Esophagus mucosa (tissue), 1 donor: Measurements from ENCODE around the gene LCE3A. TPM values are rescaled to one million over a fixed set of nuclear protein-coding genes. Genes with fewer than 3 reads are reported as not detected.
"Not testable (repeated sequence)": the region's sequence is repeated elsewhere in the genome, so short reads cannot be mapped to it uniquely, and the experiment has no call there.

ENCODE experiments used
- ATAC-seq: fragments of 200-7000 bp; cut with Tn5 transposase; one replicate; pipeline ENCODE4 v1.9.1; 2020
- total RNA-seq: library from RNA; stranded (reverse); gene quantifications from one replicate; pipeline ENCODE4 v1.2.4, GENCODE V29; 2023
- donor health status: DM: yes; HTN: yes; CAD: no.

LCE3A gene
- total RNA-seq = not detected

GRCh38 chr1:152622803-152623202 lies at the start of gene LCE3A:
LCE3A (minus strand) TSS chr1:152623103; CDS start chr1:152623103, 0 bp downstream.
- ATAC-seq = no peak

DNA sequence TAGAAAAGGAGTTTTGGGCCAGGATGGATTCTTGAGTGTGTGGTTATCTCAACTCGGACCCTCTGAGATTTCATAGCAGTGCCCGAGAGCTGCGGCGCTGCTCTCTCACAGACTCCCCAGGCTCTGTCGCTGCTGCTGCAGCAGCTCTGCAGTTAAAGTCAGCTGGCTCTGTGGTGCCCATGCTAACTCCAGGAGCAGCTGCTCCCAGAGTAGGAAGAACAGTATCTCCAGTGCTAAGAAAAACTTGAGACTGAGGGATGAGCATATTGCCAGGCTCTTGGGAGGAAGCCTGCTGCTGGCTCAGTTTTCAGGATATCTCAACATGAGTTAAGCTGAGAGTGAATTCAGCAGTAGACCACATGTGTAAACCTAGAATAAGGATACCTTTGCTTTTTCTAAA lies 44.7 kb upstream of the LCE3A start:
- ATAC-seq = no peak

GRCh38 chr1:152666171-152666570 lies 43.3 kb upstream of the LCE3A start:
- ATAC-seq = not testable (repeated sequence)

DNA sequence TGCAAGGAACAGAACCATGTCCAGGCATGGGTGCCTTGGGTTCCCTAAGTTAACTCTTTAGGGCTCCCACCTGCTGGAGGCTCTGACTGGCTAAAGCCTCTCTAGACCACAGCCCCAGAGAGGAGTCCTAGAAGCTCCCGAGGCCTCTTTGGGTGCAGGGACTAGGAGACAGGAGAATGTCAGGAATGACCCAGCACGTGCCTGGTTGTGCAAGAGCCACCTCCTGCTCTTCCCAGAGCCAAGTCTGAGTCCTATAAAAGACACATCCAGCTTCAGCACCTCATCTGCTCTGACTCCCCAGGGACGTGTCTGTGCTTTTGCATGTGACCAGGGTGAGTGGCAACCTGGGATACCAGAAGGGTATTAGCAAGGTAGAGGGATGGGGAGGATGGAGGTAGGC lies 40.2 kb upstream of the LCE3A start, which contains the start of gene LCE2D:
LCE2D (plus strand) TSS at position 283 of the 400 bp plus-strand sequence. CDS start 726 bp downstream, outside the sequence.
- ATAC-seq = no peak

- no peak for ATAC-seq
Measured at GRCh38 chr1:152658649-152659048, 35.7 kb upstream of the LCE3A start.

- ATAC-seq = no peak
Measured at GRCh38 chr1:152657677-152658076, 34.8 kb upstream of the LCE3A start.

DNA sequence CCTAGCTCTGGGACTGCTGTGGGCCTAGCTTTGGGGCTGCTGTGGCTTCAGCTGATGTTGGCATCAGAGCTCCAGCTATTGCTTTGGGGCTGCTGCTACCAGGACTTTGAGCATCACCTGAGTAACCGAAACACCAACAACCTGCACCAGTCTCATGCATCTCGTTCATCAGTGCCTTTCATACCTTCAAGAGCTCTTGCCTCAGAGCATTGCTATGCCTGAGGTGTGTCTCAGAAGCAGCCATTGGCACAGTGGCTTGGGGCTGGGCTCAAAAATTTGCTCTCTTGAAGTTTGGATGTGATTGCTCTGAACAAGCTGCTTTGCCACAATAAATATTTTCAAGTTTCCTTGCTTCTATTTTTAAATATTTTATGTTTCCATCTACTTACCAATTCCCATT lies 33.6 kb upstream of the LCE3A start:
- no peak for ATAC-seq

DNA sequence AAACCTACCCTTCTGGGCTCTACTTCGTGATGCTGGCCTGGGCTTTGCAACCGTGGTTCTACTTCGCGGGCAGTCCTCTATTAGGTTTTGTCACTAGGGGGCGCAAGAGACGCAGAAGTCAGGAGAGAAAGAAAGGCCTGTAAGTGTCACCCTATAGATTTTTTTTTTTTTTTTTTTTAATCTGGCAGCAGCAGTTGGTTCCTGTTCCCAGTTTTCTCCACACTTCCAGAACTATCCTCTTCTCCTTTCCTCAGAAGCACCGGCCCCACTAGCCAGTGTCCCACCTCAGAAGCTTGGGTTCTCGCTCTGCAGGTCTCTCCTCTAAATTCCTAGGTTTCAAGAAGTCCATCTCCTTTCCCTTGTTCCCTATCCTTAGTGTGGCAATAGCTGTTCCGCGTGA lies 31.2 kb upstream of the LCE3A start:
- ATAC-seq = peak; percentile 61

DNA sequence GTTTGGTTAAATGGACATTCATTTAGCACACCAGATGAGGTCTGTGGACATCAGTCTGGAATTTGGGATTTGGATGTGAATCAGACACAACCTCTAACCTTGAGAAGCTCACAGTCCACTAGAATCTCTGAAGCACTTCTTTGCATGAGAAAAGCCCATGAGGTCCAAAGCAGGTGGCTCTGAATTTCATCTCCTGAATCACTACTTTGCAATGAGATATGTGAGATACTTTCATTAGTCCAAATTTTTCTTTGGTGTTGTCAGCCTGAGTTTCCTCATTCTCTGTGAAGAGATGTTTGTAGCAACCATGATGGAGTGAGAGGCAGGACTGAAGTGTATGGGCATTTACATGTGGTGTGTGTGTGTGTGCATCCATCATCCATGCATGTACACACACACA lies 23.8 kb upstream of the LCE3A start:
- no peak for ATAC-seq

DNA sequence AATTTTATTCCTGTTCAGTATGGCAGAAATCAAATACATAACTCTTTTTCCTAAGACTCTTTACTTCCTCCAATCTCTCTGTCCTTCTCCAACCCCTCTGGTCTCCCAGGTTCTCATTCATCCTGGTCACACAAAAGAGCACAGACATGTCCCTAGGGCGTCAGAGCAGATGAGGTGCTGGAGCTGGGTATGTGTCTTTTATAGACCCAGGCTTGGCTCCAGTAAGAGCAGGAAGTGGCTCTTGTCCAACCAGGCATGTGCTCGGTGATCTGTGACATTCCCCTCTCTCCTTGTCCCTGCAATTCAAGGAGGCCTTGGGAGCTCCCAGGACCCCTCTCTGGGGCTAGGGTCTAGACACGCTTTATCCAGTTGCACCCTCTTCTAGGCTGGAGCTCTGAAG lies 22.2 kb upstream of the LCE3A start:
- ATAC-seq = no peak

- no peak for ATAC-seq
Measured at GRCh38 chr1:152643945-152644344, 21.0 kb upstream of the LCE3A start.

GRCh38 chr1:152640351-152640750 lies 17.4 kb upstream of the LCE3A start:
- ATAC-seq = no peak

- ATAC-seq = no peak
Measured at GRCh38 chr1:152630596-152630995, 7.7 kb upstream of the LCE3A start.

GRCh38 chr1:152626744-152627143 lies 3.8 kb upstream of the LCE3A start:
- peak; percentile 66 for ATAC-seq

GRCh38 chr1:152623203-152623844 lies 421 bp upstream of the LCE3A start:
- ATAC-seq = no peak

- ATAC-seq = no peak
Measured at GRCh38 chr1:152621993-152622392, 910 bp downstream of the LCE3A start.

DNA sequence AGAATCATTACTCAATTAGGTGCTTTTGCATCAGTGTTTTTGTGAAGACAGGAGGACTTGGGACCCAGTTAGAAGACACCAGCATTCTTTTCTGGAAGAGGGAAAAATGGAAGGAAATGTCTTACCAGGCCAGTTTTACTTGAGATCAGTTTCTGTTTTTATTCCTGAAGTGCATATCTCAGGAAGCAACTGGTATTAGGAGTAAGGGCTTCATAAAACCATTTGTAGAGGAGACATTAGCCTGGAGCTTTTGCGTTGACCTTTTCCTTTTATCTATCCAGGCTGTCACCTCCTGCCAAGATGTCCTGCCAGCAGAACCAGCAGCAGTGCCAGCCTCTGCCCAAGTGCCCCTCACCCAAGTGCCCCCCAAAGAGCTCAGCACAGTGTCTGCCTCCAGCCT lies 9.4 kb downstream of the LCE3A start, which contains the start of gene LCE3B:
LCE3B (plus strand) TSS at position 301 of the 400 bp plus-strand sequence; CDS start at position 301, 0 bp downstream.
- ATAC-seq = no peak

- no peak for ATAC-seq
Measured at GRCh38 chr1:152599934-152600333, 23.0 kb downstream of the LCE3A start, which contains the start of gene LCE3C. LCE3C (plus strand) TSS chr1:152600234; CDS start chr1:152600732, 498 bp downstream.

DNA sequence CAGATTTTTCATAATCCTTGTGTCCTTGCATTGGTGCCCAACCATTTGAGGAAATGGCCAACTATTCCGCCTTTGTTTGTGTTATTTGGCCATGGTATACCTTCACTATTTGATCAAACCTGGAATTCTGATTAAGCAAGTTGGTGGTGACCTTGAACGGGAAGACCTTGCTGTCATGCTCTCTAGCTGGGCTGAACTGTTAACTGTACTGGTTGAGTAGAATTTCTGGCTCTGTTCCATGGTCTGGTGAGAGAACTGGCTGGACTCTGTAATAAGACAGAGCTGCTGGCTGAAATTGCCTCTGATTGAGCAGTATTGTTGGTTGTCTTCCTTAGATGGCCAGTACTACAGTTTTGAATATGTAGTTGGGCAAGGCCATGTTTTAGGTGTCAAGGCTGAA lies 25.9 kb downstream of the LCE3A start:
- no peak for ATAC-seq

GRCh38 chr1:152585586-152585985 lies 37.3 kb downstream of the LCE3A start:
- ATAC-seq = no peak

GRCh38 chr1:152582647-152583046 lies 40.3 kb downstream of the LCE3A start:
- ATAC-seq = peak; percentile 60

DNA sequence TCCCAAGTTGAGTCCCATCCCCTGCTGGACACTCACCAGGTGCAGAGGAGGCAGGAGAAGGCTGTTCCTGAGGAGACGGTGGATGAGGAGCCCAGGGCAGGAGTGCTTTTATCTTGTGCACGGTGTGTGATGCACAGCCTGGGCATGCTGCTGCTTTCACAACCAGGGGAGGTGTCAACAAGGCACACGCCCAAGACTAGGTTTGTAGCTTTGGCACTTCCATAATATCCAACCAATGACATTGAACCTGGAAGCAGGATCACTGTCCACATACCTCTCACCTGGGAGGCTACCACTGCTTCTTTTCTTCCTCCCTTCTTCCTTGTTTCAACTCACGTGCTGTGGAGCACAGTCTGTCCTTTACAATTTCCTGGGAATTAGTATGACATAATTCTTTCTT lies 42.5 kb downstream of the LCE3A start, which contains the start of gene LCE3D:
LCE3D (minus strand) TSS at position 84 of the 400 bp plus-strand sequence. CDS start 580 bp downstream, outside the sequence.
- ATAC-seq = peak; percentile 88

DNA sequence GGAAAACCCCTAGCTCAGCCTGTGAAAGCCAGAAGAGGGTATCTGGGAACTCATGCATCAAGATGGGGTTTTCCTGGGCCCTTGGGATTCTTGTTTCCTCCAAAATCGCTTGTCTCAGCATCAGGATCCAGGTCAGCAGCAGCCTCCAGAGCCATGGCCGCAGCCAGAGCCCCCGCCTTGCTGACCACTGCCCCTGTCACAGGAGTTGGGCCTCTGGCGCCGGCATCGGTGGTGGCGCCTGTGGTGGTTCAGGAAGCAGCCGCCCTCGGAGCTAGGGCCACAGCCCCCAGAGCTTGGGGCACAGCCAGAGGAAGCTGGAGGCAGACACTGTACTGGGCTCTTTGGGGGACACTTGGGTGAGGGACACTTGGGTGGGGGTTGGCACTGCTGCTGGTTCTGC lies 43.4 kb downstream of the LCE3A start:
- not testable (repeated sequence) for ATAC-seq

DNA sequence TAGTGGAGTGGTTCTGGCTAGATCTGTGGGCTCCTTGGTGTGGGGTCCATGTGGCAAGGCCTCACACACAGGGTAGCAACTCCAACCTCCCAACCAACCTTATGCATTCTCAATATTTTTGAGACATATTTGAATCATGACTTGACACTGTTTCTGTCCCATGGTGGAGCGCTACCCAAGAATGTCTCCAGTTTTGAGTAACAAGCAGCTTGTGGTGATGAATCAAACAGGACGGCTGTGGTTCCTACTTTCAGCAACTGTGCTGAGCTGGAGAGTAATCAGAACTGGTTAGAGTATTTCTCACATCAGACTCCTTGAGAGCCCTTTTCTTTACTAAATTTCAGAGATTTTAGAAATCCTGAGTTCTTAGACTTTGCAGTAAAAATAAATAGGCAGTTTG lies 45.7 kb downstream of the LCE3A start:
- no peak for ATAC-seq
